ENCODE data around the gene CELA3B. TPM values are rescaled to one million over a fixed set of nuclear protein-coding genes. Genes with fewer than 3 reads are reported as not detected.

Gene CELA3B
- total and polyA plus RNA-seq, 2 of the 13 experiments (the other 11 are each of a cell fraction or from before 2014, with no cell fraction given): 0.34 TPM; not detected in 1

- TF ChIP-seq ZNF670 (CRISPR knock-in tag; IDR thresholded peaks at IDR 0.05; ENCODE audit: borderline replicate concordance) (no peak), FOXJ3 (CRISPR knock-in tag; IDR thresholded peaks at IDR 0.05; ENCODE audit: borderline replicate concordance) (no peak), KLF16 (CRISPR knock-in tag; IDR thresholded peaks at IDR 0.05) (peak in 1 of 2 experiments; percentile 76; a peak in 2 of 4 replicates), ZNF160 (CRISPR knock-in tag; IDR thresholded peaks at IDR 0.05) (peak; percentile 64; the same call in 1 of the 2 replicates), NR0B2 (CRISPR knock-in tag; IDR thresholded peaks at IDR 0.05) (no peak), ONECUT2 (CRISPR knock-in tag; IDR thresholded peaks at IDR 0.05) (no peak), DMTF1 (CRISPR knock-in tag; IDR thresholded peaks at IDR 0.05) (no peak), SOX5 (CRISPR knock-in tag; IDR thresholded peaks at IDR 0.05; ENCODE audit: borderline replicate concordance) (peak; percentile 60; the same call in 1 of the 2 replicates), KMT2A (CRISPR knock-in tag; IDR thresholded peaks at IDR 0.05) (peak; percentile 41; the same call in 1 of the 2 replicates), PHB2 (IDR thresholded peaks at IDR 0.05; ENCODE audit: partially characterized antibody) (no peak), ZNF333 (CRISPR knock-in tag; IDR thresholded peaks at IDR 0.05; ENCODE audit: borderline replicate concordance) (no peak), GTF2F1 (IDR thresholded peaks at IDR 0.05; ENCODE audit: low read length) (no peak), SIX4 (CRISPR knock-in tag; IDR thresholded peaks at IDR 0.05) (no peak), HMGA1 (CRISPR knock-in tag; conservative IDR thresholded peaks at IDR 0.05) (no peak), ZNF691 (CRISPR knock-in tag; IDR thresholded peaks at IDR 0.05; ENCODE audit: borderline replicate concordance, low read depth) (peak; percentile 88; the same call in 1 of the 2 replicates), ZNF577 (CRISPR knock-in tag; IDR thresholded peaks at IDR 0.05; ENCODE audit: borderline replicate concordance, low read depth) (no peak), MNT (IDR thresholded peaks at IDR 0.05) (no peak), RORA (CRISPR knock-in tag; IDR thresholded peaks at IDR 0.05) (no peak), NFKB2 (CRISPR knock-in tag; IDR thresholded peaks at IDR 0.05; ENCODE audit: borderline replicate concordance) (0 out of 2 replicates have a peak, but pooled peaks have one; percentile 50), CHCHD3 (CRISPR knock-in tag; IDR thresholded peaks at IDR 0.05) (no peak), ZNF598 (CRISPR knock-in tag; IDR thresholded peaks at IDR 0.05; ENCODE audit: borderline replicate concordance) (peak; percentile 61; the same call in 1 of the 2 replicates), ZFP82 (CRISPR knock-in tag; IDR thresholded peaks at IDR 0.05; ENCODE audit: borderline replicate concordance) (no peak), SRSF1 (optimal IDR thresholded peaks at IDR 0.05; ENCODE audit: low read depth, low read length) (peak; percentile 72), ZNF629 (CRISPR knock-in tag; conservative IDR thresholded peaks at IDR 0.05) (0 out of 2 replicates have a peak, but pooled peaks have one; percentile 14)
Measured at GRCh38 chr1:21931171-21932093, 45.4 kb upstream of the CELA3B start (continued).

All from HepG2 (cell line).